Loucy (cell line): ENCODE measurements around the gene ANGPTL7.

Source experiments
- H2AFZ ChIP-seq: fragments of 200-600 bp; sonication (generic); 2 replicates; pipeline ENCODE4 v1.6.0; 2016; ENCODE audit warnings: antibody characterized with exemption, mild to moderate bottlenecking, low read length, moderate library complexity
- H3F3A ChIP-seq: fragments of 200-600 bp; 2 replicates; pipeline ENCODE4 v1.6.0; 2016; ENCODE audit warnings: antibody characterized with exemption, low read depth, mild to moderate bottlenecking
- H3K27me3 ChIP-seq: fragments of 200-600 bp; sonication (generic); 2 replicates; pipeline ENCODE4 v1.6.1; 2014; ENCODE audit warnings: low read length, mild to moderate bottlenecking; ENCODE audit not compliant: insufficient read depth, poor library complexity, severe bottlenecking
- H3K36me3 ChIP-seq: fragments of 200-600 bp; sonication (generic); 2 replicates; pipeline ENCODE4 v1.6.1; 2016; ENCODE audit warnings: low read length; ENCODE audit not compliant: insufficient read depth
- H3K4me1 ChIP-seq: fragments of 200-600 bp; sonication (generic); 2 replicates; pipeline ENCODE4 v1.5.1; 2014; ENCODE audit warnings: low read length, mild to moderate bottlenecking; ENCODE audit not compliant: insufficient read depth, poor library complexity, severe bottlenecking
- H3K4me2 ChIP-seq: fragments of 200-600 bp; sonication (generic); 2 replicates; pipeline ENCODE4 v1.6.0; 2014; ENCODE audit warnings: antibody characterized with exemption, low read length, low read depth, mild to moderate bottlenecking; ENCODE audit not compliant: poor library complexity, severe bottlenecking
- H3K4me3 ChIP-seq: fragments of 200-600 bp; sonication (generic); 2 replicates; pipeline ENCODE4 v1.5.1; 2014; ENCODE audit warnings: low read length, mild to moderate bottlenecking, mixed read lengths; ENCODE audit not compliant: poor library complexity, severe bottlenecking
- H3K79me2 ChIP-seq: fragments of 200-600 bp; sonication (generic); 2 replicates; pipeline ENCODE4 v1.6.1; 2014; ENCODE audit warnings: low read length; ENCODE audit not compliant: insufficient read depth
- H3K9ac ChIP-seq: fragments of 200-600 bp; sonication (generic); 2 replicates; pipeline ENCODE4 v1.6.0; 2014; ENCODE audit warnings: mild to moderate bottlenecking, low read depth, low read length, moderate library complexity; ENCODE audit not compliant: poor library complexity, severe bottlenecking
- H3K9me2 ChIP-seq: fragments of 200-600 bp; sonication (generic); replicated peaks from 2 replicates; pipeline ENCODE4 v1.6.1; 2016; ENCODE audit warnings: low read depth, low read length, mixed read lengths
- H3K9me3 ChIP-seq: fragments of 200-600 bp; sonication (generic); 2 replicates; pipeline ENCODE4 v1.6.1; 2014; ENCODE audit warnings: mild to moderate bottlenecking, antibody characterized with exemption, low read length, low read depth; ENCODE audit not compliant: insufficient read depth
- H4K20me1 ChIP-seq: fragments of 200-600 bp; sonication (generic); 2 replicates; pipeline ENCODE4 v1.6.0; 2014; ENCODE audit warnings: antibody characterized with exemption, low read length, mild to moderate bottlenecking; ENCODE audit not compliant: insufficient read depth, poor library complexity, severe bottlenecking
- EZH2phosphoT487 ChIP-seq: fragments of 200-600 bp; IDR thresholded peaks from 2 replicates; pipeline ENCODE4 v1.6.1; 2018; ENCODE audit warnings: antibody characterized with exemption, mild to moderate bottlenecking, moderate library complexity, borderline replicate concordance
- TF ChIP-seq, protein P1 (sequence below): fragments of 200-600 bp; sonication (generic); conservative IDR thresholded peaks from 2 replicates; pipeline ENCODE4 v1.5.1; 2014; ENCODE audit warnings: mild to moderate bottlenecking, antibody characterized with exemption, low read length

ANGPTL7 gene

GRCh38 chr1:11147197-11147770, 41.9 kb upstream of the ANGPTL7 start:
- H3K36me3 ChIP-seq = peaks cover 92% of the 10 kb centered on the region; the same call in 1 of the 2 replicates

GRCh38 chr1:11150326-11150725, 38.8 kb upstream of the ANGPTL7 start:
- no peak for TF ChIP-seq EZH2phosphoT487
- TF ChIP-seq, protein P1, sequence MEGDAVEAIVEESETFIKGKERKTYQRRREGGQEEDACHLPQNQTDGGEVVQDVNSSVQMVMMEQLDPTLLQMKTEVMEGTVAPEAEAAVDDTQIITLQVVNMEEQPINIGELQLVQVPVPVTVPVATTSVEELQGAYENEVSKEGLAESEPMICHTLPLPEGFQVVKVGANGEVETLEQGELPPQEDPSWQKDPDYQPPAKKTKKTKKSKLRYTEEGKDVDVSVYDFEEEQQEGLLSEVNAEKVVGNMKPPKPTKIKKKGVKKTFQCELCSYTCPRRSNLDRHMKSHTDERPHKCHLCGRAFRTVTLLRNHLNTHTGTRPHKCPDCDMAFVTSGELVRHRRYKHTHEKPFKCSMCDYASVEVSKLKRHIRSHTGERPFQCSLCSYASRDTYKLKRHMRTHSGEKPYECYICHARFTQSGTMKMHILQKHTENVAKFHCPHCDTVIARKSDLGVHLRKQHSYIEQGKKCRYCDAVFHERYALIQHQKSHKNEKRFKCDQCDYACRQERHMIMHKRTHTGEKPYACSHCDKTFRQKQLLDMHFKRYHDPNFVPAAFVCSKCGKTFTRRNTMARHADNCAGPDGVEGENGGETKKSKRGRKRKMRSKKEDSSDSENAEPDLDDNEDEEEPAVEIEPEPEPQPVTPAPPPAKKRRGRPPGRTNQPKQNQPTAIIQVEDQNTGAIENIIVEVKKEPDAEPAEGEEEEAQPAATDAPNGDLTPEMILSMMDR = no peak
- H4K20me1 ChIP-seq = no peaks in the 10 kb centered on the region
- no peaks in the 10 kb centered on the region for H3K9me2 ChIP-seq
- no peaks in the 10 kb centered on the region for H3K4me1 ChIP-seq
- no peak overlapping the region for H3K4me2 ChIP-seq
- no peaks in the 10 kb centered on the region for H3K79me2 ChIP-seq
- no peak overlapping the region for H3K9ac ChIP-seq
- no peaks in the 10 kb centered on the region for H3F3A ChIP-seq
- no peaks in the 10 kb centered on the region for H3K27me3 ChIP-seq
- H3K9me3 ChIP-seq = no peaks in the 10 kb centered on the region
- H3K4me3 ChIP-seq = no peak overlapping the region
- H2AFZ ChIP-seq = no peak overlapping the region
- H3K36me3 ChIP-seq = peaks cover 89% of the 10 kb centered on the region; the same call in 1 of the 2 replicates

More at GRCh38 chr1:11147197-11147770, 41.9 kb upstream of the ANGPTL7 start:
- TF ChIP-seq, protein P1 = no peak
- no peak for TF ChIP-seq EZH2phosphoT487
- Histone ChIP-seq H4K20me1 (no peaks in the 10 kb centered on the region), H3K27me3 (no peaks in the 10 kb centered on the region), H3K4me2 (no peak overlapping the region), H3K4me3 (no peak overlapping the region), H3K9me2 (no peaks in the 10 kb centered on the region), H3K9me3 (no peaks in the 10 kb centered on the region), H3K9ac (no peak overlapping the region), H3F3A (no peaks in the 10 kb centered on the region), H3K79me2 (no peaks in the 10 kb centered on the region), H2AFZ (no peak overlapping the region), H3K4me1 (no peaks in the 10 kb centered on the region)

- Histone ChIP-seq H3K4me2 (no peak overlapping the region), H3K79me2 (no peaks in the 10 kb centered on the region), H3K36me3 (peaks cover 89% of the 10 kb centered on the region; the same call in 1 of the 2 replicates), H3K4me1 (no peaks in the 10 kb centered on the region), H2AFZ (no peak overlapping the region), H3F3A (no peaks in the 10 kb centered on the region), H3K9me3 (no peaks in the 10 kb centered on the region), H3K9ac (no peak overlapping the region), H3K4me3 (no peak overlapping the region), H3K9me2 (no peaks in the 10 kb centered on the region), H3K27me3 (no peaks in the 10 kb centered on the region), H4K20me1 (no peaks in the 10 kb centered on the region)
- TF ChIP-seq EZH2phosphoT487 = no peak
- TF ChIP-seq, protein P1 = no peak
Observed at GRCh38 chr1:11151114-11151513, 38.0 kb upstream of the ANGPTL7 start.
